NCI-H1930 (cell line): ENCODE measurements around the gene IFRD1.
"Not testable (repeated sequence)": the region's sequence is repeated elsewhere in the genome, so short reads cannot be mapped to it uniquely, and the experiment has no call there.

Experiments
- DNase-seq, 2 experiments: peaks; one replicate each; lab custom pipeline; 2025; lab: John Stamatoyannopoulos, UW

IFRD1 gene

DNA sequence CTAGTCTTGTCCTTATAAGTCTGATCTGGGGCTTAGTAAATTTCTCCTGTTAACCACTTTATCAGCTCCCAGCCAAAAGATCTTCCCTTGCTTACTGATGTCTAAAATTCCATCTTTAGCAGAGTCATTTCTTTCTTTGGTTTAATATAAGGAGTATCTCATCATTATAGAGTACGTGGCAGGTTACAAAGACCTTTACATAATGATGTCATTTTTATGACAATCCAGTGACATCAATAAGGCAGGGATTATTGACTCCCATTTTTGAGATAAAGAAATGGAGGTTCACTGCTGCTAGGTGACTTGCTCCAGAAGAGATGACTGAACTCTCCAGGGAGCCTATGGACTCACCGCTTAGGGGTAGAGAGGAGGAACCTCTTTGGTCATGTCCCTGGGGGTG, 8.1 kb upstream of the IFRD1 start:
- DNase-seq = no peak

DNA sequence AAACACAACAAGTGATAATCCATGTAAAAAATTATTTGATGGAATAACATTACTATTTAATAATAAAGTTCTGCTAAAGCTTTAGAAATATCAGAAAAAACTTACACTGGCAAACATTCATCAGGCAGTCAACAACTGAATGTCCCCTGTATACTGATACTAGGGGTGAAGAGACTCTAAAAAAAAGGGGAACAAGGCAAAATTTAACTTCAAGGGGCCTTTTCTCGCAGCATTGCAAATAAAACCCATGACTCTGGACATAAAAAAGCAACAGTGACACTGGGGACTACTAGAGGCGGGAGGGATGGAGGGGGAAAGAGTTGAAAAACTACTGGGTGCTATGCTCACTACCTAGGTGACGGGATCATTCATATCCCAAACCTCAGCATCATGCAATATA, 5.8 kb upstream of the IFRD1 start:
- DNase-seq = no peak

GRCh38 chr7:112446431-112446830, 3.8 kb upstream of the IFRD1 start:
- no peak for DNase-seq

DNA sequence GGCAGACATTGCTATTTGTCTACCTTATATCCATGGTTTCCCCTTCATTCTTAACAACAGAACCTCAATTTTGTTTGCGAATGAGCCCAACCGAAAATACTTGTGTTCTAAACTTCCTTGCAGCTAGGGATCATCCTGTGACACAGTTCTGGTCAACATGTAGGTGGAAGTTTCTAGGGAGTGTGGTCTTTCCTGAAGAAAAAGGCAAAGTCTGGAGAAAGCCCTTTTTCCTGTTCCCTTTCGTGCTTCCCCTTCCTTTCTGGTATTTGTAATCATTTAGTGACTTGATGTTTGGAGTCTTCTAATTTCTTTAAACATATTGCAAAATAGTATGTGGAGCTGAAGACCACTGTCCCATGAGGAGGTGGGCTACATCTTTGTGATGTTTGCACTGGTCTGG, 2.9 kb upstream of the IFRD1 start:
- no peak for DNase-seq

DNA sequence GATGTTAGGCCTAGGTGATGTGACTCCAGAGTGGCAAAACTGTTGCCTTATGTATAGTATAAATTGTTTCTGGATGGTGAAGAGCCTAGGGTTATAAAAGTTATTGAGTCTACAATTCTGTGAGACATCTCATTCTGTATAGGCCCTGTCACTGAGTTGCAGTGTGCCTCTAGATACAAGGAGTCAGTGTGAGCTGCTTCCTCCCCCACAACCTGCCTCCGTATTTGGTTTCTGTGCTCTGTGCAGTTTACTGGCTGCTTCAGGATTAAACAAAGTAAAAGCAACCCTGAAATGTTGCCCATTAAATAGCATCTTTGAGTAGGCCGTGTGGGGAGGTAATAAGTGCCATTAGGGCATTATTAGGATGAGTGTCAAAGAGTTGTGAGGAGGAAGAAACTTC, 1.9 kb upstream of the IFRD1 start:
- DNase-seq = no peak

GRCh38 chr7:112448891-112449290, 1.4 kb upstream of the IFRD1 start:
- DNase-seq = no peak

DNA sequence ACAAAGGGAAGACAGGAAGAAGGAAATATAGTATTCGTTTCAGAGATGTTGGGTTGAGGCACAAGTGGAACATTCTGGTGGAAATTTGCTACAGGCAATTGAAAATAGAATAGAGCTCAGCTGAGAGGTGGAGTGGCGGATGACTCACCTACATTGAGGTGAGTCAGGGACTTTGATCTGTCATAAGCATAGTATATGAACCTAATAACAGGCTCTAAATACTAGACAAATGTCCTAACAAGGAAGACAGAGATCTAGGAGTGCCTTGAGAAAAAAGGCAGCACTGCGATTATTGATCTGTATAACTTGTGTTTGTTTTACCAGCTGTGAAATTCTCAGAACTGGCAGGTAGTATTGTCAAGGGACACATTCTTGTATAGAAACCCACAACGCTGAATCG, 907 bp upstream of the IFRD1 start:
- DNase-seq = no peak

DNA sequence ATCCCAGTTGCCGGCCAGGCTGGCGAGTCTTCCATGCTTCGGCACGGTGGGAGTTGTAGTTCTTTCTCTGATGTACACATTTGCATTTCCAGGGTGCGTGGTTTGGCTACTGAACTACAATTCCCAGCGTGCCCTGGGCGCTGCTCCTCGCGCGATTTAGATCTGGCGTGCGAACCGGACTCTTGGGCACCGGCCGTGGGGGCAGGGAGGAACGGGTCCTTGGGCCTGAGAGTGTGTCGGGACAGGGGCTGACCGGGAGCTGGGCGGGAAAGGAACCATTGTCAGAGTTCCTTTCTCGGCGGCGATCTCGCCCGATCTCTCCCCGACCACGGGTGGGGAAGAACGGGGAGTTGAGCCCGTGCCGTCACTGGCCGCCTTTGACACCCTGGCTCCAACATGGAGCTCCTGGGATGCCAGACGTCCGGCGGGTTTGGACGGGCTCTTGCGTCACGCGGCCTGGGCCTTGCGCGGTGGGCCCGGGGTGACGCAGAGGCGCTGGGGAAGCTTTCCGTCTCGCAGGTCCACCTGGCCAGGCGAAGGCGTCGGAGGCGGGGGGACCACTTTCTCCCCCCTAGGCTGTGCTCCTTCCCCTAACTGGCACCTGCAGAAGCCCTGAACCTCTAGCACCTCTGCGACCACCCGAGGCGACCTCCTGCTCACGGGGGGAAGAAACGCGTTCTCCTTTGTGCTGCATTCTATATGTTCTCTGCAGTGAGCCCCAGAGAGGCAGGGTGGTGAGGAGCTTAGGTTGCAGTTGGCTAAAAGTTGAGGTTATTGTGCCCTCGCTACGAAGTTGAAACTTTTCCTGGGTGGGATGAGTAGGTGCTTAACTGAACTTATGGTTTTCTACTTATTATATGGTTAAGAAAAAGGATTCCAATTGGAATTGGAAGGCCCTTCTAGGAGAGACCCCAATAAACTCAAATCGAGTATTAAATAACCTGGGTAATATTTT, 824 bp downstream of the IFRD1 start:
- DNase-seq = peak; percentile 96

DNA sequence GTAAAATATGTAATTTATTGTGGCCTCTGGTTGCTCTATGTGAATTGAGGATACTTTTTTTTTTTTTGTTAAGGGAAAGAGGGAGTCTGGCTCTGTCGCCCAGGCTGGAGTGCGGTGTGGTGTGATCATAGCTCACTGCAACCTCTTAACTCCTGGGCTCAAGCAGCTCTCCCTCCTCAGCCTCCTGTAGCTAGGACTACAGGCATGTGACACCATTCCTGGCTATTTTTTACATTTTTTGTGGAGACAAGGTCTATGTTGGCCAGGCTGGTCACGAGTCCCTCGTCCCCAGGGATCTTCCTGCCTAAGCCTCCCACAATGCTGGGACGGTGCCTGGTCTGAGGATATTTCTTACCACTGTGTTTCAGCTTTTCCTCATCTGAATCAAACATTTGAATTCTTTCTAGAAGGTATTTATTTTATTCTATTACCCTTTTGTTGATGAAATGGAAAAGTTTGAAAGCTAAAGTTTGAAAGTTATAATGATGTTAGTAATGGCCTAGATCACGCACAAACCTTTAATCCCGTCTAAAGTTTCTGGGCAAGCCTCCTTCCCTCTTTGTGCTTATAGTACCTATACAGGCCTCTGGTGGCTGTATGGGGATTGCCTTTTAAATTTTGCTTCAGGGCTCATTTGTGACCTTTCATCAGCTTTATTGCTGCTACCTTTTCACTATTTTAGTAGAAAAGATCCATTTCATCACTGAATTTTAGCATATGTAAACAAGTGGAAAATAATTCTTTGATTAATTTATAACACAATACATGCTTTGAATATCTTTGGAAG, 2.0 kb downstream of the IFRD1 start:
- DNase-seq = no peak

- DNase-seq = no peak
Measured at GRCh38 chr7:112453505-112454171, 3.4 kb downstream of the IFRD1 start.

DNA sequence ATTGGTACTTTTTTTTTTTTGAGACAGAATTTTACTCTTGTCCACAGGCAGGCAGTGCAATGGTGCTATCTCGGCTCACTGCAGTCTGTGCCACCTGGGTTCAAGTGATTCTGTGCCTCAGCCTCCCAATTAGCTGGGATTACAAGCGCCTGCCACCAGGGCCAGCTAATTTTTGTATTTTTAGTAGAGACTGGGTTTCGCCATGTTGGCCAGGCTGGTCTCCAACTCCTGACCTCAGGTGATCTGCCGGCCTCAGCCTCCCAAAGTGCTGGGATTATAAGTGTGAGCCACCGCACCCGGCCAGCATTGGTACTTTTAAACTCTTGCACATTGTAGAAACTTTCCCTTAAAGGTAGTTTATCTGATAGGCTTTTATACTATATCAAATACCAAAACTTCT, 3.9 kb downstream of the IFRD1 start:
- not testable (repeated sequence) for DNase-seq

DNA sequence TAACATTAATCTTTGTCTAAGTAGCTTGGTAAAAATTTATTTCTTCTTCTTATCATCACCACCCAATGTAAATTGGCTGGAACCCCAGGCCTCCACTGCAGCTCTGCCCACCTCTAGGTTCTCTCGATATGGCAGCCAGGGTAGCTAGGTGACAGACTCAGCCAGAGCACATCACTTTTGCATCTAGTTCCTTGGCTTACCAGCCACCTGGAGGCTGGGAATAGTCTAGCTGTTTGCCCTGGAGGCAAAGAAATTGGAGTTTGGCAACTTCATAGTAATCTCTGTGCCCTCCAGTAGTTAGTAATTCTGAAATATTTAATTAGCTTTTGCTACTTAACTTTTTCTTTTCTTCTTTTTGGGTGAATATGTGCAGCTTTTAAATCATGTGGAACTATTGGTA, 9.4 kb downstream of the IFRD1 start:
- no peak for DNase-seq

DNA sequence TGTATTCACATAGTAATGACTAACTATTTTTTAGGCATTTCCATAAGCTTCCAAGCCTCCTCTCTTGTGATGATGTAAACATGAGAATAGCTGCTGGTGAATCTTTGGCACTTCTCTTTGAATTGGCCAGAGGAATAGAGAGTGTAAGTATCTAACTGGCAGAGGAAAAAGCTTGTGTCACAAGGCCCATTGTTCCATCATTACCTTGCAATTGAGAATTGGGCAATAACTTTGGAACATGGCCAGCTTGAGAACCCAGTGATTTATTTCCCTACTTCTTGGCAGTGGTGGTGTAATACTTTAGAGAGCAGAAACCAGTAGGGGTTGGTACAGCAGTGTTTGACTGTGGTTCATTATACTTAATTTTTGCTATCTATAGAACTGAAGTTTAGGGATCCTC, 12.0 kb downstream of the IFRD1 start:
- DNase-seq = no peak

DNA sequence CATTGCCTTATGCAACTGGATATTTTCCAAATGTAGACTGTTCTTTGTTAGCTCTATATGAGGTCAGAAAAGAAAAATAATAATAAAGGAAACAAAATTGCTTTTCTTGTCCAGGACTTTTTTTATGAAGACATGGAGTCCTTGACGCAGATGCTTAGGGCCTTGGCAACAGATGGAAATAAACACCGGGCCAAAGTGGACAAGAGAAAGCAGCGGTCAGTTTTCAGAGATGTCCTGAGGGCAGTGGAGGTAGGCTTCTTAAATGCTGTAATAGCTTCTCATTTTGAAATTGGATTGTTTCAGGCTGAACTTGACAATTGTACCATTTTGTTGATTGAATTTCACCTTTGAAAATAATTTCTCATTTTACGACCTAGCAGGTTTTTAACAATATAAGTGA, 17.6 kb downstream of the IFRD1 start:
- no peak for DNase-seq

GRCh38 chr7:112470194-112470593, 19.9 kb downstream of the IFRD1 start:
- no peak for DNase-seq

DNA sequence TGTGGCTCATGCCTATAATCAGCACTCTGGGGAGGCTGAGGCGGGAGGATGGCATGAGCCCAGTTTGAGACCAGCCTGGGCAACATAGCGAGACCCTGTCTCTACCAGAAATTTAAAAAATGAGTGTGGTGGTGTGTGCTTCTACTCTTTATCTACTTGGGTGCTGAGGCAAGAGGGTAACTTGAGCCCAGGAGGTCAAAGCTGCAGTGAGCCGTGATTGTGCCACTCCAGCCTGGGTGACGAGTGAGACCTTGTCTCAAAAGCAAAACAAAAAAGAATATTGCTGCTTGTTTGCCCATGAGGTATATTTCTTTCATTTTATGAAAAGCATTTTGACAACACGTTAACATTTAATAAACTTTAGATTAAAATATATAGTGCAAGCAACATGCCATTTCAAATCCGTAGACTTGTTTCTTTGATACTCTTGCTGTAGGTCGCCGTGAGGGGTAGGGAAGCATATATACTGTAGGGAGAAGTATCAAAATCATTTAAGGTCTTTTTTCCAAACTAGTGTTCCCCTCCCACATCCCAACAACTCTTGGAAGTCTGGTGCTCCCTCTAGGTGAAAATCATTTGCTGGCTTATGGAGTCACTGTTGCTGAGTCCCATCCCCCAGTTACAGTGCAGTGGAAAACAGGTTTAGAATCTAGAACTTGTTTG, 26.3 kb downstream of the IFRD1 start:
- DNase-seq = no peak

- no peak for DNase-seq
Measured at GRCh38 chr7:112481121-112481736, 31.0 kb downstream of the IFRD1 start.

DNA sequence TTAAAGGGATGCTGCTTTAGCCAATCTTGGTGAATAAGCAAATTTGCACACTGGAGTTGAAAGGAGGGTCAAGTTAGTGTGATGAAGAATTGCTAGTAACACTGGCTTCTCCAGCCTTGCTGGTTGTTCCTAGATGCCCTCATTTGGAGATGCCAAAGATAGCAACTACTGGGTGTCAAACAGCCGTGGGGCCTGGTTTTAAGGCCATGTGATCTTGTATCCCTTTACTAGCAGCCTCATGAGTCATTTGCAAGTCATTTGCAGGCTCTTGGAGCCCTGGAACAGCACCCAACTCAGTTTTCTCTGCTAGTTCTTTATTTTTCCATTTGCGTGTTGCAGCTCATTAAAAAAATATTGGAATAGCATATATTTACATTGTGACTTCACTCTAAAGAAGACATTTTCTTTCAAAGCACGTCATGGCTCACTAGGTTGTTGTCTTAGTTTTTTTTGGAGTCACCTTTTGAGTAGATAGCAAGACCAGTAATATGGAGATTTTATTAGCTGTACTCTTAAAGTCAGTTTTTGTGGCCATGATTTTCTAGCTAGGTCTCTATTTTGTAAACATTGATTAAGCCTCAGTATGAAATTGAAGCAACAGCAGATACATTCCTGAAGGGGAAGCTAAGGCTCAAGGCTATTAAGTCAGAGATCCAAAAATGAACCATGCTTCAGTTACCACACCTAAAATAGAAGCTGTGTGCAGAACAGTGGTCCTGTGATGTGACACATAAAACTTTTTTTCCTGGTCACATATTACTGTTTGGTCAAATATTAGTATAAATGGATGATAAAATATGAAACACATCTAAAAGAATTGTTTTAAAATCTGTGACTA, 31.8 kb downstream of the IFRD1 start:
- no peak for DNase-seq

DNA sequence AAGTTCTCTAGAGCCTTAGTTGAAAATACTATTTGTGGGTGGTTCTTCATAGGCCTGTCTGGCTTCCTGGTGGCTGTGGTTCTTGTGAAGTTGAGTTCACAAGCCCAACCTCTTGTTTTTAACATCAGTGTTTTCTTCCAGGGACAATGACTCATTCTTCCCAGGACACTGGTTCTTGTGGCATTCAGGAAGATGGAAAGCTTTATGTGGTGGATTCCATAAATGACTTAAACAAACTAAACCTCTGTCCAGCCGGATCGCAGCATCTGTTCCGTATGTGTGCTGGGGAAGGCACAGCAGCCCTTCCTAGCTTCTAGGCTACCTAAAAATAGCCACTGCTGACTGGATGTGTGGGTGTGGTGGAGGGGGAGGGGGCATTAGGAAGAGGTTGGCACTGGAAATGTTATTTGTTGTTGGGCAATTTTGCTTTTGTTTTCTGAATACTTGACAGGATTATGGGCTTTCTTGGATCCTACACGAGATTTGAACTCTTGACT, 34.5 kb downstream of the IFRD1 start:
- DNase-seq = no peak

DNA sequence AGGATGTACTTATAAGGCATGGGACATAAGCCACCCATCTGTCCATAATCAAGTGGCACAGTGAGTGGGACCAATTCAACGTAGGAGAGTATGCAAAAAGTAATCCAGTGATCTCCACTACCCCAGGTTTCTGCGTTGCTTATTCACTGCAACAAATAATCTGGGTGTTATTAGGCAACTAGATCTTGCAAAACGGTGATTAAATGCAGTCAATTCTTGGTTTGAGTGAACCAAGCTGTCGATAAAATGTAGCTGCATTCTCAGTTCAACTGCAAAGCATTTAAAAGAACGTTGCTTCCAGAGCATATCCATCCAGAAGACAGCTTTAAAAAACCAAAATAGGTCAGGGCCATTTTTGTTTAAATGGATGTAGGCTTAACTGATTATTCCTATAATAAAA, 35.5 kb downstream of the IFRD1 start:
- DNase-seq = no peak
